ENCODE data around the gene ALG14.

Gene ALG14

DNA sequence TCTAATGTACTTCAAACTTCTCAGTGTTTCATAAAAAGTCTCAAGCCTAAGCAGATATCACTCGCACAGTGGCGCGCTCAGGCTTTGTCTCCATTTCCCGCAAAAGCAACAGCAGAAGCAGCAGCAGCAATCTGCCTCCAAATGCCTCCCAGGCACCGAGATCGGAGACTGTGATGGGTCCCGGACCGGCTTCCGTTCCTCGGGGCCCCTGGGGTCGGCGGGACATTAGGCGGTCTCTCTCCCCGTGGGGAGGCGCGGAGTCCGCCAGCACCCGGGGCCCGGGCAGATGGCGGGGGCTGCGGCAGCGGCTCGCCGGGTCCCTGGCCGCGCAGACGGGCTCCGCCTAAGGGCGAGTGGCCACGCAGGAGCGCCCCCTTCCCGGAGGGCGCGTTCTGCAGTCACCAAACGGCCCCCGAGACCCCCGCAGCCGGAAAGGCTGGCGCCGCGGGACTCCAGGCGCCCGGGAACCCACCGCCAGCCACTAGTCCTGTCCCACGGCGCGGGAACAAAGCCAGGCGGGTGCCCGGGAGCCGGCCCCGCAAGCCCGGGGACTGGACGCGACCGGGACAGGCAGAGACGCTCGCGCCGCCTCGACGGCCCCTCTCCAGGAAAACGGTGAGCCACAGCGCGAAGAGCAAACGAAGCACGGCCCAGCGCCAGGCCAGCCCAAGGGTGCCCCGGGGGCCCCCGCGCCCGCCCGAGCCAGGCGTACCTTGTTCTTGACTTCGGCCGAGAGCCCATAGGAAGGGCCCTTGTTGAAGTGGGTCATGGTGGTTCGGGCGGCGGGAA lies 146.4 kb downstream of the ALG14 start:
- peak in 5 of 6 experiments; percentile 14 to 66 (median 40) for DNase-seq

GRCh38 chr1:94925561-94926125 lies 147.1 kb downstream of the ALG14 start:
- peak in 3 of 6 experiments; percentile 6 to 23 (median 19) for DNase-seq

DNA sequence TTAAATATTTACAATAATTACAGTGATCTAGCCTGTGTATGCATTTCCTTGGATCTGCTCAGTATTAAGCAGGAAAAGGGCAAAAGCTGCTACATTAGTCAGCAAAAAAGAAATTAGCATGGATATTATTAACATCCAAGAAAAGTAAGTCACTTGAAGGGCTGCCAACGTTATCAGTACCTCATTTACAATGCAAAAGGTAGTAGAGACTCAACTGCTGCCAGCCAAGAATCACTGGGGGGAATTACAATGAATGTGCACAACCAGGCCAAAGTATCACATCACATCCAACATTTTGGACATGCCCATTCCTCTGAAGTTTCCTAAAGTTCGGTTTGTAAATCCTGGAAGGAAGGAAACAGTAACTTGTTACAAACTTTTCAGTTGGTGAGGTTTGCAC lies 147.7 kb downstream of the ALG14 start:
- DNase-seq, result no peak
